Bronchial epithelial cell (primary cell): ENCODE results near the gene PRR5L. TPM values are rescaled to one million over a fixed set of nuclear protein-coding genes. Genes with fewer than 3 reads are reported as not detected.

Experiments
- DNase-seq: peaks from one replicate; pipeline ENCODE4 v3.0.0-alpha.2; 2010; ENCODE audit warnings: low read depth
- FAIRE-seq: peaks from 2 replicates; lab custom pipeline; 2011; peaks lifted over from hg19 to GRCh38; lab: Jason Lieb, UNC
- H3K27me3 ChIP-seq: 2 replicates; pipeline ENCODE4 v1.5.1; 2011; ENCODE audit warnings: low read length; ENCODE audit not compliant: control insufficient read depth, insufficient read depth
- H3K36me3 ChIP-seq: 2 replicates; pipeline ENCODE4 v1.5.1; 2011; ENCODE audit warnings: low read length; ENCODE audit not compliant: control insufficient read depth, insufficient read depth
- H3K4me3 ChIP-seq: 2 replicates; pipeline ENCODE4 v1.5.1; 2011; ENCODE audit warnings: mild to moderate bottlenecking, low read depth, low read length, control low read depth
- CTCF ChIP-seq: IDR thresholded peaks from 2 replicates; pipeline ENCODE4 v1.5.1; 2011; ENCODE audit warnings: mild to moderate bottlenecking, moderate library complexity, low read length, control low read depth, inconsistent platforms; ENCODE audit not compliant: insufficient read depth, severe bottlenecking
- total RNA-seq: library from RNA; depleted of rRNA; stranded (reverse); fragments of >200 nt; gene quantifications from 2 replicates; pipeline ENCODE4 v1.2.1, GENCODE V29; 2014

The PRR5L gene
- total RNA-seq, 1 donor from 2014 or later: 10.0 TPM

- FAIRE-seq (no peak), DNase-seq (no peak)
- peaks cover 16% of the 10 kb centered on the region for H3K36me3 ChIP-seq
- no peaks in the 10 kb centered on the region for H3K27me3 ChIP-seq
- no peak overlapping the region for H3K4me3 ChIP-seq
- TF ChIP-seq CTCF: no peak
Observed at GRCh38 chr11:36488096-36488495, 192.0 kb downstream of the PRR5L start.

- FAIRE-seq (no peak), DNase-seq (no peak)
- no peak overlapping the region for H3K4me3 ChIP-seq
- no peaks in the 10 kb centered on the region for H3K27me3 ChIP-seq
- TF ChIP-seq CTCF: no peak
- peaks cover 16% of the 10 kb centered on the region for H3K36me3 ChIP-seq
Observed at GRCh38 chr11:36490026-36490806, 194.1 kb downstream of the PRR5L start.

GRCh38 chr11:36492724-36493304, 196.7 kb downstream of the PRR5L start:
- TF ChIP-seq CTCF: peak; percentile 59
- Histone ChIP-seq H3K4me3 (no peak overlapping the region), H3K27me3 (no peaks in the 10 kb centered on the region), H3K36me3 (peaks cover 18% of the 10 kb centered on the region)
- DNase-seq: peak; percentile 65
- no peak for FAIRE-seq

GRCh38 chr11:36493332-36493731, 197.2 kb downstream of the PRR5L start:
- Histone ChIP-seq H3K27me3 (no peaks in the 10 kb centered on the region), H3K4me3 (no peak overlapping the region), H3K36me3 (peaks cover 14% of the 10 kb centered on the region)
- FAIRE-seq (no peak), DNase-seq (no peak)
- no peak for TF ChIP-seq CTCF

GRCh38 chr11:36498721-36499120, 202.6 kb downstream of the PRR5L start:
- no peak for DNase-seq
- no peak for FAIRE-seq
- TF ChIP-seq CTCF: no peak
- Histone ChIP-seq H3K4me3 (no peak overlapping the region), H3K36me3 (peaks cover 4% of the 10 kb centered on the region), H3K27me3 (no peaks in the 10 kb centered on the region)

GRCh38 chr11:36499315-36499714, 203.2 kb downstream of the PRR5L start:
- TF ChIP-seq CTCF: no peak
- no peaks in the 10 kb centered on the region for H3K27me3 ChIP-seq
- FAIRE-seq (no peak), DNase-seq (no peak)
- no peak overlapping the region for H3K4me3 ChIP-seq
- H3K36me3 ChIP-seq: peaks cover 4% of the 10 kb centered on the region
